Activated T-cell treated with anti-CD3 and anti-CD28 coated beads, Interleukin-2, amount 50 U/mL, for 4 hours (primary cell): ENCODE data around the gene ESPNL. TPM values are rescaled to one million over a fixed set of nuclear protein-coding genes. Genes with fewer than 3 reads are reported as not detected.
A peak's percentile ranks its signal among the peaks of the same experiment; 100 is the strongest.

Experiments
- ATAC-seq, 2 donors: fragments of 200-7000 bp; cut with Tn5 transposase; one replicate each; pipeline ENCODE4 v1.10.0; 2021
- DNase-seq: peaks from one replicate; pipeline ENCODE4 v3.0.0-alpha.2; 2020
- H3K27me3 Mint-ChIP-seq: one replicate; pipeline ENCODE4 v1.8.0; 2021; ENCODE audit warnings: low read depth, mixed read lengths
- H3K36me3 Mint-ChIP-seq: one replicate; pipeline ENCODE4 v1.8.0; 2022; ENCODE audit warnings: mixed read lengths; ENCODE audit not compliant: insufficient read depth
- H3K4me1 Mint-ChIP-seq: one replicate; pipeline ENCODE4 v1.8.0; 2021; ENCODE audit warnings: low read depth, mixed read lengths
- H3K4me3 Mint-ChIP-seq: one replicate; pipeline ENCODE4 v1.8.0; 2021; ENCODE audit warnings: mild to moderate bottlenecking, moderate library complexity, mixed read lengths
- H3K9me3 Mint-ChIP-seq: one replicate; pipeline ENCODE4 v1.8.0; 2021; ENCODE audit warnings: mixed read lengths
- total RNA-seq, 3 donors: library from RNA; stranded (reverse); gene quantifications; one replicate each; pipeline ENCODE4 v1.2.1, GENCODE V29; 2021

ESPNL gene
- total RNA-seq, 3 donors from 2014 or later, result 0.08 to 0.35 (median 0.14) TPM

DNA sequence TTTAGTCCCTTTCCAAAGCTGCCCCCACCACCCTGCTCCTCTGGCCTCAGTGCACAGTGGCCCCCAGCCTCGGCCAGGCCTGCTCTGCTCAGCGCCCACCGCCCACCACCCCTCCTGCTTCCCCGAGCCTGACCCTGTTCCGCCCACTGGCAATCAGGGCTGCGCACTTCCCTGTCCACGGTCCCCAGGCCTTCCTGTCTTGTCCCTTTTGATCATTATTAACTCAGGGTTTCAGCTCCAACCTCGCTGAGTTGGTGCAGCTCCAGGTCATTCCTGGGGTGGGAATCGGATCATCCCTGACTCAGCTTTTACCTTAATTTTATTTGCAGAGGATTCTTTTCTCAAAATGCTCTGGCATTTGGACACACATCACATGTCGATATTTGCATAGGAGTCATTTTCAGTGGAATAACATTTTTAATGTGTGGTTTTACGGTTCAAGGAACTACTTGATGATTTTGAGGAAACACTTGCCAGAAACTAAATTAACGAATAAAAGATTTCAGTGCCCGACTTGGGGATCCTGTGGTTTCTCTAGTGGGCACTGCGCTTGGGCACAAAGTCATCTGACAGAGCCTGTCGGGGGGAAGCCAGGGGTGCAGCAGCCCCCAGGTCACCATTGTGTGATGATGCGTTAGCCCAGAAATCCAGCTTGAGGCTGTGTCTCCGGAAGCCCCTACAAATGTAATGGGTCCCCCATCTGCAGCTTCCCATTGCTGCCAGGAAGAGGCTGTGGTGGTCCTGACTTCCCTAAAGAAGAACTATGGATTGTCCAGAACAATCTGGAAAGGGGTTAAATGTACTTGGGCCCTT, 1.0 kb upstream of the ESPNL start:
- Mint-ChIP-seq H3K4me3 (peak overlapping the region; percentile 13), H3K4me1 (no peaks in the 10 kb centered on the region), H3K36me3 (no peaks in the 10 kb centered on the region), H3K27me3 (no peaks in the 10 kb centered on the region), H3K9me3 (no peaks in the 10 kb centered on the region)
- DNase-seq, result no peak
- ATAC-seq, result no peak

DNA sequence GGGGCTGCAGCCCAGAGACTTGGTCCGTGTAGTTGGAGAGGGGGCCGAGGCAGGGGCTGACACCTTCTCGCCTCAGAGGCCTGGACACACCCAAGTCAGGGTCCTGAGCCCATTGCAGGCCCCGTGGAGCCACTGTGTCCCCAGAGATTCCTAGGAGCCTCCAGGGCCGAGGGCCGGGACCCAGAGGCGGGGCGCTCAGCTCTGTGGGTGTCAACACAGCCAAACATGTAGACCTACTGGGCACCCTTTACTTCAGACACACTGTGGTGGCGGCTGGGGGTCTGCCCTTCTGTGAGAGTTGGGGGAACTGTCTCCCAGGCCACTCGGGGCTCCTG, 459 bp upstream of the ESPNL start:
- Mint-ChIP-seq H3K9me3 (no peaks in the 10 kb centered on the region), H3K4me1 (no peaks in the 10 kb centered on the region), H3K36me3 (no peaks in the 10 kb centered on the region), H3K27me3 (no peaks in the 10 kb centered on the region), H3K4me3 (no peak overlapping the region)
- DNase-seq (no peak), ATAC-seq (no peak)

DNA sequence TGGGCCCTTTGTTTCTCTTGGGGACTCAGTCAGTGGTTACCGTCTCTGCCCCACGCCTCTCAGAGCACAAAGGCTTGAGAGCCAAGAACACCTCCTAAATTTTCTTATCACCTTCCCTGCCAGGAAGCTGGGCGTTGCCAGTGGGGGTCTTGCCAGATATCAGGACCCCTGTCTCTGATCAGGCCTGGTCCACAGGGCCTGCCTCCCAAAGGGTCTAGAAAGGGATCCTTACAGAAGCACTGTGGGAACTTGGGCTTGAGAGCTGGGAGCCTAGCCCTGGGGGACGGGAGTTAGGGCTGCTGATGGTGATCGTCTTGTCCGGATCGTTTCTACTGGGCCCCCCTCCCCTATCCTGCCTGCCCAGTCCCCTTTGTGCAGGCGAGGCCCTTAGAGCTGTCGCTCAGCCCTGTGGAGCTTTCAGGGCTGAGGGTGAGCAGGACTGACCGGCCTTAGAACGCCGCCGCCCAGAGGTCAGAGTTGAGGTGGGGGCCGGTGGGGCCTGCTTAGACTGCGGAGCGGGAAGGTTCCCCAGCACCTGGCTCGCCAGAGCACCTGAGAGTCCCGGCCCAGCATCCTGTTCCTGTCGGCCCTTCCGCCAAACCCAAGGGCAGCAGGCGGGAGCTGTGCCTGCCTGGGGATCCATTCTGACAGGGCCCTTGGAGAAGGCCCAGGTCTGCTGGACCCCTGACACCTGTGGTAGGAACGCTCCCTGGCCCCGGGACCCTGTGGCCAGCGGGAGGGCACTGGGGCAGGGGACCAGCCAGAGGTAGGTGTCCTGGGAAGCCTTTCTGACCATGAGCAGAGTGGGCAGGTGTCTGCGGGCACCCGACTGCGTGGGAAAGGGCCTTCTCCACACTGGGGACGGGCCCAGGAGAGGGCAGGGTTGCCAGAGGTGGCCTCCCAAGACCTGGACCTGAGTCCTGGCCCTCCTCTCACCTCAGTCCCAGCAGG, 956 bp downstream of the ESPNL start:
- no peak overlapping the region for H3K4me3 Mint-ChIP-seq
- no peaks in the 10 kb centered on the region for H3K27me3 Mint-ChIP-seq
- no peaks in the 10 kb centered on the region for H3K9me3 Mint-ChIP-seq
- no peaks in the 10 kb centered on the region for H3K4me1 Mint-ChIP-seq
- no peak for DNase-seq
- ATAC-seq, result no peak
- H3K36me3 Mint-ChIP-seq, result no peaks in the 10 kb centered on the region

DNA sequence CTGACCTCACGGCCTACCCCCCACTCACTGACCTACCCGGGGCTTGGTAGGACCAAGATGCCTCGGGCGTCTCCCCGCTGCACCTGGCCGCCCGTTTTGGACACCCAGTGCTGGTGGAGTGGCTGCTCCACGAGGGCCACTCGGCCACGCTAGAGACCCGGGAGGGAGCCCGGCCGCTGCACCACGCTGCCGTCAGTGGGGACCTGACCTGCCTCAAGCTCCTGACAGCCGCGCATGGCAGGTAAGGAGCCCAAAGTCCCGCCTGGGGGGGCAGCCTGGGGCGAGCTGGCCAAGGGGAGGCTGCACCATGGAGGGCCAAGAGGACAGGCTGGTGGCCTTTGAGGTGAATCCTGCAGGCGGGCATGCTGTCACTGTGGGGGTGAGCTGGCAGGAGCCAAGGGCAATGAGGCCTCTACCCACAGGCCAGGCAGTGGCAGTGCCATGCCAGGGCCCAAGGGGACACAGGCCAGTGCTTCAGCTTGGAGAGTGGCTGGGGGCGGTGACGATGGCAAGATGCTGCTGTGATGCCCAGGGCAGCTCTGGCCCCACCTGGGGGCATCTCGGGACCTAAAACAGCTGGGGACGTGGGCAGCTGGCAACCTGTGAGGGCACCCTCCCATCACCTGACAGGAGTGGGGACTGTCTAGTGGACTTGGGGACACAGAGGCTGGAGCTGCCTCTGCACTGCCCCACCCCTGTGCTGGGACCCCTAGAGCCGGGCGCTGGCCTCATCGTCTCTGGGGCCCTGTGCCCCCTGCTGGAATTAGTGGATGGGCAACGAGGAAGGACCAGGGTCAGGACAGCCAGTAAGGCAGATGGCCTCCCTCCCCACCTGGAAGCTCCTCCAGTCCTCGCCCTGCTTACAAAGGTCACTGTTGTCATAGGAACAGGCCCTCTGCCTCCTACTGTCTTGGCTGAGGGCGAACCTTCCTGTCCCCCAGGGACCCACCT, 2.0 kb downstream of the ESPNL start:
- Mint-ChIP-seq H3K9me3 (no peaks in the 10 kb centered on the region), H3K27me3 (no peaks in the 10 kb centered on the region), H3K36me3 (no peaks in the 10 kb centered on the region), H3K4me3 (no peak overlapping the region), H3K4me1 (no peaks in the 10 kb centered on the region)
- ATAC-seq (no peak), DNase-seq (peak; percentile 5)

DNA sequence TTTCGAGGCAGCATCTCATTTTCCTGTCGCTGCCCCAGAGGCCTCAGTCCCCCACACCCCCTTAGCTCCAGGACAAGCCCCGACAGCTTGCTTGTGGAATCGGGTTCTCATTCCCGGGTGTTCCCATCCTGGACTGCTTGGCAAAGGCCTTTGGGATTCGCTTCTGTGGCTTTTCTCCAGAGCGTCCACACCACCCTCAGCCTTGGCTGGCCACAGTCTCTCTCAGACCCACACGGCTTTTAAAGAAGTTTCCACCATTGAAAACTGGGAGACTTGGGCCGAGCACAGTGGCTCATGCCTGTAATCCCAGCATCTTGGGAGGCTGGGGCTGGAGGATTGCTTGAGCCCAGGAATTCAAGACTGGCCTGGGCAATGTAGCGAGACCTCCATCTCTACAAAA, 2.7 kb downstream of the ESPNL start:
- ATAC-seq, result no peak
- H3K36me3 Mint-ChIP-seq, result no peaks in the 10 kb centered on the region
- no peak for DNase-seq
- H3K4me3 Mint-ChIP-seq, result no peak overlapping the region
- no peaks in the 10 kb centered on the region for H3K9me3 Mint-ChIP-seq
- H3K4me1 Mint-ChIP-seq, result peaks cover 3% of the 10 kb centered on the region
- no peaks in the 10 kb centered on the region for H3K27me3 Mint-ChIP-seq

DNA sequence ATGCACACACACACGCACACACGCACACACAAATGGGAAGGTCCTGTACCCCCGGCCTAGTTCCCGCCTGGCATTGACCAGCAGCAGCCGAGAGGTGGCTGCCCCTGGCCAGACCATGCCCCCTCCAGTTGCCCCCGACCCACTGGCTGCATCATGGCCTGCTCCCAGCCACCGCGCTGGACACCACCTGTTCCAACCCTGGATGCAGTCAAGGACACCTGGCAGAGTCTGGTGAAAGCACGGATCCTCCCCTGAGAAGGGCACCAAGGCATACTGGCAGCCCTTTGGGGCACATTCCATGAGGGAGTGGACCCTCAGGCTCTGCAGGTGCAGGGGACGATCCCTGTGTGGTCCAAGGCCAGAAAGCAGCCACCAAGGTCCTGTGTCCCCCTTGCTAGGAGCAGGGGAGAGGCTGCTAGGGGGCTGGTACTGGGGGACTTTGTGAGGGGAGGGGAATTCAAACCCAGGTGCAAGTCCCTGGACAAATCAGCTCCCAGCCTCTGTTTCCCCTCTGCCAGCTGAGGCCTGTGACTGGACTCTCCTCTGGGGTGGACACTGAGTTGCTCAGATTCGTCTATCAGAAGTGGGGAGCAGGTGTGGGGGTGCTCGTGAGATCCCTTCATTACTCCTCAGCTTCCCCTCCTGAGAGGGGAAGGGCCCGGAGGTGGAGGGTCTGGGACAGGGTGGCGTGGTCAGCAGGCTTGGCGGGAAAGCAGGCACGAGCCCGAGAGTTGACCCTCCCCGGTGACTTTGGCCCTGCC, 3.5 kb downstream of the ESPNL start:
- DNase-seq, result no peak
- no peaks in the 10 kb centered on the region for H3K9me3 Mint-ChIP-seq
- ATAC-seq, result no peak

DNA sequence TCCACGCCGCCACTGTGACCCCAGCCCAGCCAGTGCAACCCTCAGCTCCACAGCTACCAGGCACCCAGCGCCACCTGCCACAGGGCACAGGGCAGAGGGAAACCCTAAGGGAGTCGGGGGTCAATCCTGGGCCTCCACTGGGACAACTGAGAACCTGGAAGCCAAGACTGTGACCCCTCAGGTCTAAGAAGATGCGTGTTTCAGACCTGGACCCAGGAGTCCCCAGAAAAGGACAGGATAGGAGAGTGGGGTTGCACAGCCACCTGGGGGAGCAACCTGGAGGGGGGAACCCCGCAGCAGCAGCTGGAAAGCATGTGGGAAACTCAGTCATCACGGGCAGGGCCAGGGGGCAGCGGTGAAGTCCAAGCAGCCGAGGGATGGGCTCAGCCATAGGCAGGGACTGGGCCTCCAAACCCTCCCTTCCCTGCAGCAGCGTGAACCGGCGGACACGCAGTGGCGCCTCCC, 4.1 kb downstream of the ESPNL start:
- DNase-seq (peak; percentile 3), ATAC-seq (no peak)
- Mint-ChIP-seq H3K9me3 (no peaks in the 10 kb centered on the region), H3K36me3 (no peaks in the 10 kb centered on the region), H3K4me1 (peaks cover 3% of the 10 kb centered on the region), H3K4me3 (no peak overlapping the region), H3K27me3 (no peaks in the 10 kb centered on the region)

More for the DNA sequence above, 3.5 kb downstream of the ESPNL start:
- Mint-ChIP-seq H3K4me3 (no peak overlapping the region), H3K4me1 (peaks cover 3% of the 10 kb centered on the region), H3K36me3 (no peaks in the 10 kb centered on the region), H3K27me3 (no peaks in the 10 kb centered on the region)

DNA sequence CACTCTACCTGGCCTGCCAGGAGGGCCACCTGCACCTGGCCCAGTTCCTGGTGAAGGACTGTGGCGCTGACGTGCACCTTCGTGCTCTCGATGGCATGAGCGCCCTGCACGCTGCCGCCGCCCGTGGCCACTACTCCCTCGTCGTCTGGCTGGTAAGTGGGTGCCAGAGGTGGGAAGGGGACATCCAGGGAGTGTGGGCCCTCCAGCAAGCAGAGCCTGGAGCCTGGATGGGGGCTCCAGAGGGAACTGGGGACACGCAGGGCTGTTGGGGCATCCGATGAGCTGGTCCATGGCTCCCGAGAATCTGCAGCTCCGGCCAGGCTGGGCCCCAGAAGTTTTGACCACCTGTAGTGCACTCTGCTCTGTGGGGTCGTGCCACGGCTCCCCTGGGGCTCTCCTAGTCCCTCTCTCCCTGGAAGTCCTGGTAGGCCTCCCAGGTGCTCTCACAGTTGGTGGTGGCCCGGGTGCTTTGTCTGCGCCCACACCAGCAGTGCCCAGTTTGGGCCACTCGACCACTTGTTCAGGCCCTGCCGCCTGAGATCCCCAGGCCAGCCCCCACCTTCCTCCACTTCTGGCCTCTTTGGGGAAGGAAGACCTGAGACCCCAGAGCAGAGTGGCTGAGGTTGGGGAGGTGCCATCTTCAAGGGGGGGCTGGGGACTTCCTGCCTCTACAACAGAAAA, 4.7 kb downstream of the ESPNL start:
- DNase-seq (peak; percentile 3), ATAC-seq (no peak)
- Mint-ChIP-seq H3K27me3 (no peaks in the 10 kb centered on the region), H3K4me3 (no peak overlapping the region), H3K9me3 (no peaks in the 10 kb centered on the region), H3K36me3 (no peaks in the 10 kb centered on the region), H3K4me1 (peaks cover 3% of the 10 kb centered on the region)

DNA sequence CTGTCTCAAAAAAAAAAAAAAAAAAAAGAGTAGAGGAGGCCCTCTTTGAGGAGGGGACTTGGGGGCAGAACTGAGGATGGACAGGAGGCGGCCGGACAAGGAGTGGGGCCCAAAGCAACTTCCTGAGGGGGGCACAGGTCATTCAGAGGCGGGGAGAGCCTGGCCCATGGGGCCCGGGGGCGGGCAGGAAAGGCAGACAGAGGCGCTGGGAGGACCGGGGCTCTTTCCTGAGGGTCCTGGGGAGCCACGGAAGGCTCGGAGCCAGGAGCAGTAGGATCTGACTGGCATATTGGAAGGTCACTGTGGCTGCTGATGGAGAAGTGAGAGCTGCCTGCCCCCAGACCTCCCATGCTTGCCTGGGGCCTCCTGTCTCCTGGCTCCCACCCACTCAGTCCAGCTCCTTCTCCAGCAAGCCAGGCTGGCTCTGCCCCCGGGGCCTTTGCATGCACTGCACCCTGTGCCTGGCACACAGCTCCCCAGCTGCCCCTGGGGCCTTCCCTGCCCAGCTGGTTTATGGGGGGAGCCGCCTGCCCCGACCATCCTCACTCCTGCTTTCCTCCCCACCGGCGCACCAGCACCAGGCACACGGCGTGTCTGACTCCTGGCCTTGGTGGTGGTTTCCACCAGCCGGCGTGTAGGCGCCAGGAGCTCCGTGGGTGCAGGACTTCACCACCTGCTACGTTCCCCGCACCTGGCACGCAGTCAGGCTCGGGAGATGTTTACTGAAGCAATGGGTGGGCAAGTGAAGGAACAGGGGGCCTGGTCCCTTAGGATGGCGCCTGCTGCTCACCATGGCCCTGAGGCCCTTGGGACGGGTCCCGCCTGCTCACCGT, 5.6 kb downstream of the ESPNL start:
- DNase-seq, result peak; percentile 3
- Mint-ChIP-seq H3K27me3 (no peaks in the 10 kb centered on the region), H3K4me3 (no peak overlapping the region), H3K36me3 (no peaks in the 10 kb centered on the region), H3K9me3 (no peaks in the 10 kb centered on the region), H3K4me1 (peaks cover 3% of the 10 kb centered on the region)
- no peak for ATAC-seq

DNA sequence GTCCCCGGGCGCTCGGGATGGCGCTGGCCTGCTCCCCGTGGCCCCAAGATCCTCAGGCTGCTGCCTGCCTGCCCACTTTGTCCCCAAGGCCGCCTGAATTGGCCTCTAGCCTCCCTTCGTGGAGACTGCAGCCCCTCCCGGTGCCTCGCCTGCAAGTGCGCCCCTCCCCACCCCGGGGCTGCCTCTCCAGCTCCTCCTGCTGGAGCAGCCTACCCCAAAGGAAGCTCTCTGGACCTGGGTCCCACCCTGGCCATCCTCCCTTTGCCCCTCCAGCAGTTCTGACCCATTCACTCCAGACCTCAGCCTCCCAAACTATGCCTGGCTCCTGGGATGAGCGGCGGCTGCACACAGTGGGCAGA, 6.2 kb downstream of the ESPNL start:
- H3K27me3 Mint-ChIP-seq, result no peaks in the 10 kb centered on the region
- no peak for DNase-seq
- no peak overlapping the region for H3K4me3 Mint-ChIP-seq

DNA sequence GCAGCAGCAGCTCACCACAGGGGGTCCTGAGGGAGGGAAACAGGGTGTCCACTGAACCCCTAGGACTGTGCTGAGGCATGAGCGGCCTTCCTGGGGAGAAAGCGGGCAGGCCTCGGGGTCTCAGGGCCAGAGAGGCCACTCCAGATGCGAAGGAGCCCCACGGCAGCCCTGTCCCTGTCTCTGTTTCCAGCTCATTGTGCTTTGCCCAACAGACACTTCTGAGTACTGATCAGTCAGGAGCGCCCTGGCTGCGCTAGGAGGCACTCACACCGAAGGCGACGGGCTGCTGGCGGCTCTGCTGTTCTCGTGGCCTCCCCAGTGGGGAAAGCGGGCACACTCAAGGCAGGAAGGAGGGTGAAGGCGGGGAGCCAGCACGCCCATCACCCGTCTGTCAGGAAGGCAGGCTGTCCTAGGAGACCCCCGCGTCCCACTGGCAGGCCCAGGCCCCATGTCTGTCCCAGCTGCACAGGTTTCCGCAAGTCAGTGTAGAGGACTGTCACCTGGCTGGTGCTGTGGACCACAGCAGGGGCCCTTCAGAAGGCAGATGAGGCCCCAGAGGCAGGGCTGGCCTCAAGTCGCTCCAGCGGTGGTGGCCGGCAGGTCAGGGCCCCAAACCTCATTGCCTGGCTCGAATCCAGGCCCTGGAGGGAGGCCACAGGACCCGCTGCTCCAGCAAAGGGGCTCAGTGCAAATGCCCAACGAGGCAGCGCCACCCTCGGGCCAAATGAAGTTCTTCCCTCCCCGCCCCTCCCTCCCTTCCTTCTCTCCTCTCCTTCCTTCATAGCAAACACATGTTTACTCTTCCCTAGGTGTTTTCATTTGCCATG, 6.8 kb downstream of the ESPNL start:
- ATAC-seq (no peak), DNase-seq (peak; percentile 4)
- Mint-ChIP-seq H3K4me1 (peaks cover 3% of the 10 kb centered on the region), H3K4me3 (no peak overlapping the region), H3K36me3 (no peaks in the 10 kb centered on the region), H3K27me3 (no peaks in the 10 kb centered on the region), H3K9me3 (no peaks in the 10 kb centered on the region)

More for the DNA sequence above, 6.2 kb downstream of the ESPNL start:
- Mint-ChIP-seq H3K9me3 (no peaks in the 10 kb centered on the region), H3K4me1 (peaks cover 3% of the 10 kb centered on the region), H3K36me3 (no peaks in the 10 kb centered on the region)
- ATAC-seq, result no peak
